GM18858 (cell line): Measurements from ENCODE around the gene PCDH15.
"Not testable (repeated sequence)": the region's sequence is repeated elsewhere in the genome, so short reads cannot be mapped to it uniquely, and the experiment has no call there.

ENCODE experiments used
- ATAC-seq: cut with Tn5 transposase; IDR thresholded peaks from one replicate; pipeline ENCODE4 v1.9.1; 2021; ENCODE audit not compliant: unreplicated experiment

PCDH15 gene

DNA sequence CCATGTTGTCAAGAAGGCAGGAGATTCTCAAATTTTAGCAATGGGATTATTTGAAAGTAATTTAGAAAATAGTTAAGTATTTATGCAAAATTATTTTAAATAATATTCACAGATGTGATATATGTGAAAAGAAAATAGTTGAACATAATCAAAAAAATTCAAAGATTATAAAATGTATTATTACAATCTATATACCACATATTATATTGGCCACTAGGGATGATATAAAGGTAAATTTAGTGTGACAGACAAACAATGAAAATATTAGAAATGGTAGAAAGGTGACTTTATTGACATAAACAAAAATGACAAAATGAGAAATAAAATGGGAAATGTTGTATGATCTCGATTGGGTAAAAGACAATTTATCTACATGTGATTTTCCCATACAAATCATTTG lies 385.5 kb downstream of the PCDH15 start:
- ATAC-seq = no peak

DNA sequence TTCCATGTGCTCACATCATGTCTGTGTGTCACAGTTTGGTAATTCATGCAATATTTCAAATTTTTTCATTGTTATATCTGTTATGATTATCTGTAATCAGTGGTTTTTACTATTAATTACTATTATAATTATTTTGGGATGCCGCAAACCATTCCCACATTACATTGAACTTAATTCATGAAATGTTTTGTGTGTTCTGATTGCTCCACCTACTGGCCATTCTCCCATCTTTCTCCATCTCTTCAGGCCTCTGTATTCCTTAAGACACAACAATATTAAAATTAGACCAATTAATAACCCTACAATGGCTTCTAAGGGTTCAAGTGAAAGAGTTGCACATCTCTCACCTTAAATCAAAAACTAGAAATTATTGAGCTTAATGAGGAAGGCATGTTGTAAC lies 398.5 kb downstream of the PCDH15 start:
- ATAC-seq = no peak

DNA sequence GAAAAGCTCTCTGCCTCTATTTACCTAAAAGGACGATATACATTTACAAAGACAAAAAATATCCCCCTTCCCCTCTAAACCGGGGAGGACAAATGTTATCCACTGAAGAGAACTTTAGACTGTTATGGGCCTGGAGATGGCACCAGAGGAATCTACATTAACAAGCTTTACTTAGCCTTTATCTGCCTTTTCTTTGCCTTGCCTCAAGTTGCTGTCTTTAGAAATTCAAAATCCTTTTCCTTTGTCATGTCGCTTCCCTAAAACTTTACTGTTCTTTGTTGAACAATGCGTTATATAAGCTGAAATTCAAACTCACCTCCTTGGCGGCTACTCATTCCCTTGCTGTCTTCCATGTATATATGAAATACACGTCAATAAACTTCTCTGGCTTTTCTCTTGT lies 405.0 kb downstream of the PCDH15 start:
- no peak for ATAC-seq

DNA sequence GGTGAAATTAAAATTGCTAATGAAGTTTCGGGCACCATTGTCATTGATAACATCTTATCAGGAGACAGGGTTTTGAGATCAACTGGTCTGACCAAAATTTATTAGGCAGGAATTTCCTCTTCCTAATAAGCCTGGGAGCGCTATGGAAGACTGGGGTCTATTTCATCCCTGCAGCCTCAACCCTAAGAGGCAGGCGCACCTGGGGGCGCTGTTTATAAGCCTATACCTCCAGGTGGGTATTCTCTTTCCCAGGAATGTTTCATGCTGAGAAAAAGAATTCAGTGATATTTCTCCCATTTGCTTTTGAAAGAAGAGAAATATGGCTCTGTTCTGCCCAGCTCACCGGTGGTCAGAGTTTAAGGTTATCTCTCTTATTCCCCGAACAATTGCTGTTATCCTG lies 406.4 kb downstream of the PCDH15 start:
- not testable (repeated sequence) for ATAC-seq

DNA sequence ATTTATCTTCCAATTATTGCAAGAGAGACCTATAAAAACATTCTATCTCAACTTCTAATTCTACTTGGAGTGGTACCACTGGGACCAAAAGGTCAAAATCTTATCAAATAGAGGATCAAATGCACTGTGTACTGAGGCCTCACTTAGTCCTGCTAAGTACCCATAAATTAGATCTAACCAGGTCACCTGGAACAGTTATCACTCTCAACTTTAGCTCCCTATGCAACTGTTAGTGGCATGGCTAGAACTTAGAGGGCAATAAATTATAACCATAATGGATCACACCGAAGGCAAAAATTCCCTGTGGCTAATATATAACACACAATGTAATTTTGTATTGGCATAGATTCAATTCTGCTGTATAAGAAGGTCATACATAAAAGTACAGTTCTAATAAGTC lies 428.9 kb downstream of the PCDH15 start:
- no peak for ATAC-seq

DNA sequence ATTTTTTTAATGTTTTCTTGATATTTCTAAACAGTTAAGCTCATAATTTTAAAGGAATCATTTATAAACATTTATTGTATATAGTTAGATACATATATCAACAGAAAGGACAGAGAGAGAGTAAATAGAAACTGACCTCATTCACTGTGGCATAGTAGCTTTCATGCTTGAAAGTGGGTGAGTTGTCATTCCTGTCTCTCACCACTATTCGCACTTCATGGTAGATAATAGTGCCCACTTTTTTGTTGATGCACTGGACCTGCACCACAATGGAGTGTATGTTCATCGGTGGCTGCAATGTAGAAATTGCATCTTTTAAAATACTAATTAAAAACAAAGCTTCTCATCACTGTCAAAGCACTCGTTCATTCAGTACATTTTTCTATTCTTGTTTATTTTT lies 432.0 kb downstream of the PCDH15 start:
- ATAC-seq = no peak

DNA sequence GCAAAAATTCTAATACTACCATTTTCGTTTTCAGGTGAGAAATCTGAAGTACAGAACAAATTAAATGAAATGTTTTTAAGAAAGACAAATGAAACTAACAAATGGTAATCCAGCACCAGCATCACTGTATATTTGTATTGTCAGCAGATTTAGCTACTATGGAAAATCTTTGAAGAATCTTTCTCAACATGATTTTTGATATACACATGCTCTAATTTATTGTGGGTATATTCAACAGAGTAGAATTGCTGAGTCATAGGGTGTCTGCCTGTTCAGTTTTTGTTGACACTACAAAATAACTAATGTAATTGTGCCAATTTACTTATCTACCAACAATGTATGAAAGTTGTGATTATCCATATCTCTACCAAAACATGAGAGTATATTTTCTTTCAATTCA lies 437.6 kb downstream of the PCDH15 start:
- no peak for ATAC-seq

DNA sequence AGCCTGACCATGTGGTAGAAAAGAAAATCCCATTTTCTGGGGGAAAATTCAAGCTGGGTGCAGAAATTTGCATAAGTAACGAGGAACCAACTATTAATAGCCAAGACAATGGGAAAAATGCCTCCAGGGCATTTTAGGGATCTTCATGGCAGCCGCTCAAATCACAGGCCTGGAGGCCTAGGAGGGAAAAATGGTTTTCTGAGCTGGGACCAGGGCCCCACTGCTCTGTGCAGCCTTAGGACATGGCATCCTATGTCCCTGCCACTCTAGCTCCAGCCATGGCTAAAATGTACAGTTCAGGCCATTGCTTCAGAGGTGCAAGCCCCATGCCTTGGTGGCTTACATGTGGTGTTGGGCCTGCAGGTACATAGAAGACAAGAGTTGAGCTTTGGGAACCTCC lies 459.0 kb downstream of the PCDH15 start:
- no peak for ATAC-seq

DNA sequence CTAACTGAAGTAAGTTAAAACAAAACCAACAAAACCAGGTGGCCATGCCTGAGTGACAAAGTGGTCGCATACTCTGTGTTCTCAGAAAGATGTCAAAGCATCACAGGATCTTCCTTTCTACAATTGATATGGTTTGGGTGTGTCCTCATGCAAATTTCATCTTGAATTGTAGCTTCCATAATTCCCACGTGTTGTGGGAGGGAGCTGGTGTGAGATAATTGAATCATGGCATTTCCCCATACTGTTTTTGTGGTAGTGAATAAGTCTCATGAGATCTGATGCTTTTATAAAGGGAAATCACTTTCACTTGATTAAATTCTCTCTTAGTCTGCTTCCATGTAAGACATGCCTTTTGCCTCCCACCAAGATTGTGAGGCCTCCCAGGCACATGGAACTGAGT lies 465.7 kb downstream of the PCDH15 start:
- ATAC-seq = no peak

DNA sequence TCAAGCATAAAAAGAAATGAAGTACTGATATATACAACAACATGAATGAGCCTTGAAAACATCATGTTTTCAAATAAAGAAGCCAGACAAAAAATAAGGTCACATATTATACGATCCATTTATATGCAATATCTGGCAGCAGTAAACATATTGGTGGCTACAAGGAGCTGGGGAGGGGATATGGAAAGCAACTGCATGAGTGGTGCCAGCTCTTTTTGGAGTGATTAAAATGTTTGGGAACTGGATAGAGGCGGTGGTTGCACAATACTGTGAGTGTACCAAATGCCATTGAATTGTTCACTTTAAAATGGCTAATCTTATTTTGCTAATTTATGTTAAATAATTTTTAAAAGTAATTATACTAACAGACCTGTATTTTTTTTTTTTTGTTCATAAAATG lies 481.7 kb downstream of the PCDH15 start:
- ATAC-seq = no peak

DNA sequence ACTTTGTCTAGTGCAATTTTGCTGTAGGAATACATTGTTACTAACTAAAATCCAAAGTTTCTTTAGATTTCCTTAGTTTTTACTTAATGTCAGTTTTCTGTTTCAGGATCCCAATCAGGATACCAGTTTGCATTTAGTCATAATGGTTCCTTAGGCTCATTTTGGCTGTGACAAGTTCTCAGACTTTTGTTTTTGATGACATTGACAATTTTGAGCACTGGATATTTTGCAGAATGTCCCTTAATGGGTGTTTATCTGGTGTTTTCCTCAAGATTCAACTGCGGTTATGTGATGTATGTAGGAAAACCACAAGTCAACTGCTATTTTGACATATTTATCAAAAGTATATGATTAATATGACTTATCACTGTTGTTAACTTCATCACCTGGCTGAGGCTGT lies 482.6 kb downstream of the PCDH15 start:
- ATAC-seq = no peak

DNA sequence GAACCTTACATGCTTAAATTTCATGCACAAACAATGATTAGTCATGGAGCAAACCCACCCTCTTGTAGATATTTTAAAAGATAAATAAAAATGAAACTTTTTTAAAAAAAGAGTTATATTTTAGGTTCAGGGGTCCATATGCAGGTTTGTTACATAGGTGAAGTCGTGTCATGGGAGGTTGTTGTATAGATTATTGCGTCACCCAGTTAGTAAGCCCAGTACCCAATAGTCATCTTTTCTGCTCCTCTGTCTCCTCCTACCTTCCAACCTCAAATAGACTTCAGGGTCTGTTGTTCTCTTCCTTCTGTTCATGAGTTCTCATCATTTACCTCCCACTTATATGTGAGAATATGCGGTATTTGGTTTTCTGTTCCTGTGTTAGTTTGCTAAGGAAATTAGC lies 486.6 kb downstream of the PCDH15 start:
- no peak for ATAC-seq

DNA sequence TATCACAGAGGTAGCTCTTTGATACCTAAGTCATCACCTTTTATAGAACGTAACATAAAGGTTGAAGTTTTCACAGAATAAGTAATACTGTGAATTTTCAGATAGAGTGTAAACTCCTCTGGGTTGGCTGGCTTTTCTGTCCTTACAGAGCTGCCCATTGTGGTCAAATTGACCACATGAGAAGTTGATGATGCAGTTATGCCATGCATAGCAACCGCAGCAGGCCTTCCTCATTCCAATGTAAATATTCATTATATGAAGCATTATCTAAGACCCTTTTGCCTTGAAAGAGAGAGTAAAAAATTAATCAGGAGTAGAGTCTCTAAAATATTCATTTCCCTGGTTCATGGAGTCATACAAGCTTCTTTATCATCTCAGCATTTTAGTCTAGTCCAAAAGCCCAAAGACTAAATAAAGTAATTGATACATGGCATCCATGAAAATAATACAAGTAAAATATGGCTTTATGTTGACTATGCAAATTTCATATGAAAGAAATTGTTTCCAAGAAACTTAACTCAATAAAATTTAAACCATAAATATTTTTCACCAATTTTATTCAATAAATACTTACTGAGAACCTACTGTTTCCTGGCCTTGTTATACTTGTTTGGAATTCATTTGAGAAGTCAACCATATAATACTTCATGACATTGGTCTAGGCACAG lies 516.4 kb downstream of the PCDH15 start:
- ATAC-seq = no peak

DNA sequence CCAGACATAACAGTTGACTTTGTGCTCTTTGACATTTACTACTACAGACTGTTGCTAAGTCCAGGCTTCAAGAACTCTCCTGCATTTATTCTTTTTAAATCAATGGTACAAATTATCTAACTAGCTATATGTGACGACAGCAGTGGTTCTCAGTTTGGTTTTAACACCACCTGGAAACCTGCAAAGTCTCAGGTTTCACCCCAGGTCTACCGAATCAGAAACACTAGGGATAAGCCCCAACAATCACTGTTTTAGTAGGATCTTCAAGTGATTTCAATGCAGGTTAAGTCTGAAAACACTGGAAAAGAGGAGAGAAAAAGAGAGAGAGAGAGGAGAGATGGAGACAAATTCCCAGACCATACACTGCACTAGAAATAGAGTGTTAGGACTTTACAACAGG lies 519.0 kb downstream of the PCDH15 start:
- ATAC-seq = no peak

DNA sequence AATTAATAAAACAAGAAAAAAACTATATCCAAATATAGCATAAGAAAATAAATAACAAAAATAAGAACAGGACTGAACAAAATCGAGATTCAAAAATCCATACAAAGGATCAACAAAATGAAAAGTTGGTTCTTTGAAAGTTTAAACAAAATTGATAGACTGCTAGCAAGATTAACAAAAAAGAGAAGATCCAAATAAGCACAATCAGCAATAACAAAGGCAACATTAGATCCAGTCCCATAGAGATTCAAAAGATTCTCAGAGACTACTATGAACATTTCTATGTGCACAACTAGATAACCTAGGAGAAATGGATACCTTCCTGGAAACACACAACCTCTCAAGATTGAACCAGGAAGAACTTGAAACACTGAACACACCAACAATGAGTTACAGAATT lies 534.6 kb downstream of the PCDH15 start:
- no peak for ATAC-seq

DNA sequence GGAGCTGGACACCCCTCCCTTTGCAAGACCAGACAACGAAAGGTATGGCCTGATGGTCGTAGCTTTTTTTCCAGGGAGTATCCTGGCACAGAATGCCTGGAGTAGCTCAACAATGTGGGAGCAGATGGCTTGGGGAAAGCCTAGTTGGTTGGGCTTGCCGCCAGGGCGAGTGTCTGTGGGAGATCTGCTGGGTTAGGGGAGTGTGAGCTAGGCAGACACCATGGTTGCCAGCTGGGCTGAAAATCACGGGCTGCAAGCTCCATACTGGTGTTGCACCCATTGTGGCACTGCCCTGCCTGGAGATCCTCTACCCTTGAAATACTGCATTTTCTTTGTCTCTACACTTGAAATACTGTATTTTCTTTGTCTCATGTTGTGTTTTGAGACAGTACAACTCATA lies 538.3 kb downstream of the PCDH15 start:
- no peak for ATAC-seq

DNA sequence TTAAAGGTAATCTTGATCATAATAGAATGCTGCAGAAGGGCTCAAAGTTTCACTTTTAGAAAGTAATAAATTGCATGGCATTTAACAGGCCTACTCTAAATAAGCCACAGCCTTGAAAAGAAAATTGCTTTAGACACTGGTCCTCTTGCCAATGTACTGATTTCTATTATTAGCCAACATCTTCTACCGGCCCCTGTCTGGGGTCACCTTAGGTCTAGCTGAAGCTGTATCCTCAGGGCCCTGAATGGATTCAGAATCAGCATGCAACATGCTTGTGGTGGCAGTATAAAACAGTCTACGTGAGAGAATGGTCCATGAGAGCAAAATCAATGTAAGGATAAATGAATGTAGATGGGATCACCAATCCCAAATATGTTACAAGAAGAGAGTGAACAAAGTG lies 541.9 kb downstream of the PCDH15 start:
- no peak for ATAC-seq

DNA sequence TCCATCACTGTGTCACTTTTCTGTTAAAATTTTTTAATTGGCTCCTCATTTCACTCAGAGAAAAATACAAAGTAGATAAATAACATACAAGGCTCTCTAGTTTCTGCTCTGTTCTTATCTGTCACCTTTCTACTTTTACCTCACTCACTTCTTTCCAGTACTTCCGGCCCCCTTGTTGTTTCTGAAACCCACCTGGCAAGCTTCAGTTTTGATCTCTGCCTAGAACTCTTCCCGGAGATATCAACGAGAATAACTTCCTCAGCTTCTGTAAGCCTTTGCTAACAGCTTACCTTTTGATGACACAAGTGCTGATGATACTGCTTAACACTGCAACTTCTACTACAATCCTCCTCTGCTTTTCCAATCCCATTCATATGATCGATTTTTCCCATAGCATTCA lies 566.2 kb downstream of the PCDH15 start:
- no peak for ATAC-seq

DNA sequence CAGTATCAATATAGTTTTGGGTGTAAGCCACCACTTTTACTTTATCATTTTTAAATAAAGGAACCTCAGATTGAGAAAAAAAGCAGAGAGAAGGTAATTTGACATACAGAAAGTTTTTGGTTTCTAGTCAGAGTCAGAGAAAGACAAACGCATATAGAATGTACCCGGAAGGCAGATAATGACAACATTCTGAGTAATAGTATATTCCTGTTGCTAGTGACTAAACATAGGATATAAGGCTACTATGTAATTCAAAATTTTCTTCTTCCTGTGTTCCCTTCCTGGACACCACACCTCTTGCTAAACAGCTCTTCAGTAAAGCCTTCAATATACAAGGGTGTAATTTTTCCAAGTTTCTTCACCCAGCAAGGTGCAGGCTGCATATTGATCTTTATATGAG lies 597.6 kb downstream of the PCDH15 start:
- no peak for ATAC-seq

DNA sequence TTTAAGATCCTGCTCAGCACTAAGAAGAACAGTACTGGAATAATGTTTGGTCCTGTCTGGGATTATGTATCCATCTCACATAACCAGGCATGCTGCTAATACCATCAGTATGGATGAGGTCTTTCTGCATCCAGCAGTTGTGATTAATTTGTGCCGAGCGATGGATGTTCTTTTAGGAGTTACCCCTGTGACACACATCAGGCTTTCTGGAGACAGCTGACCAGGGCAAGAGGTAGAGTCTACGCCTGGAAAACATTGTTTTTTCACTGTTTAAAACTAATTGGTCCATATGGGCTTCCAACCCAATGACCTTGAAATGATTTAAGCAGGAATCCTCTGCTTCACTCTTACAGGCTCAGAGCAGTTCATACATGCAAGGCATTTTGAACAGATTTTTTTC lies 603.0 kb downstream of the PCDH15 start:
- no peak for ATAC-seq

DNA sequence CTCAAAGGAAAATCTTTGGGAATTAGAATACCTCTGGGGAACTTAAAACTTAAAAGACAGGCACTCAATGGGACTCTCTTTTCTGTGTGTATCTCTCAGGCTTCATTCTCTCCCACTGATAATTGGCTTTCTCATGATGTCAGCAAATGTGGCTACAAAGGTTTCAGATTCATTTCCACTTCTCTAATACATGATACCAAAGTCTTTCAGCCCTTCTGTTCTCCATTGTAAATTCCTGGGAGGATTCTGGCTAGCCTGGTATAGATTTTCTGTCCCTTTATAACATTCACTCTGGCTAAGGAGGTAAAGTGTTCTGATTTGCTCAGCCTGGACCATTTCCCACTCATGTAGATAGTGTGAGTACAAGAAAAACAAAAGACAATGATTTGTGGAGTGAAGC lies 606.2 kb downstream of the PCDH15 start:
- peak; percentile 50 for ATAC-seq

DNA sequence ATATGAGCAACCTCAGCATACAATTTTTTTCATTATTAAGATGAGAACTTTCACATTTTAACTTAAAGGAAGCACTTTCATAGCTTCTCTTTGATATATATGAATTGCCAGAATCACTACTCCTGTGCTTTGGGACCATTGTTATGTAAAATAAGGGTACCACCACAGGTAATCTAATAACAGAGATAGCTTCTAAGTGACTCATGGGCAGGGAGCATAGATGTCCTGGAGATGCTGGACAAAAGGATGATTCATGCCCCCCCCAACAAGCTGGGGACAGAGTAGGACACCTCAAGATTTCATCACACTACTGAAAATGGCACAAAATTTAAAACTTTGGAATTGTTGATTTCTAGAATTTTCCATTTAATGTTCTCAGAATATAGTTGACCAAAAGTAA lies 641.1 kb downstream of the PCDH15 start:
- no peak for ATAC-seq

DNA sequence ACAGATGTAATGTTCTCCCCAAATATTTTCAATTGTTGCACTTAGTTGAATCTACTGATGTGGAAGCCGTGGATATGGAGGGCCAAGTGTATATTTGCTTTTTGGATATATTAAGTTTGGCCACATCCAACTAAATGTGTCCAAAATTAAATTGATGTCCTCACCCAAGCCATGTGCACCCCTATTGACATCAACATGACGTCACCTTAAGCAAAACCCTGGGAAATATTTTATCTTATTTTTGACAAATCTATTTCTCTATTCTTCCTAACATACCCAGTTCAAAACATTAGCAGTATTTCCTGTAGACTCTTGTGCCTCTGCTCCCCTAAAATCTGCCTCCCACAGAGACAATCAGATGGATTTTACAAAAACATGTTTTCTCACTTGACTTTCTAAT lies 652.5 kb downstream of the PCDH15 start:
- ATAC-seq = no peak
